MM.1S (cell line): Measurements from ENCODE around the gene MUC3A.

ENCODE experiments used
- CTCF ChIP-seq: fragments of 300-600 bp; sonication (generic); IDR thresholded peaks from 2 replicates; pipeline ENCODE4 v1.5.1; 2016; ENCODE audit warnings: antibody characterized with exemption, low read length, mixed read lengths
- EZH2 ChIP-seq: fragments of 300-600 bp; sonication (generic); optimal IDR thresholded peaks from 2 replicates; pipeline ENCODE3; 2017; ENCODE audit warnings: low read depth, mild to moderate bottlenecking, antibody characterized with exemption, low read length, mixed read lengths
- EZH2phosphoT487 ChIP-seq: fragments of 300-600 bp; sonication (generic); IDR thresholded peaks from 2 replicates; pipeline ENCODE4 v1.6.1; 2018; ENCODE audit warnings: antibody characterized with exemption, low read length

- TF ChIP-seq CTCF (no peak), EZH2 (no peak), EZH2phosphoT487 (no peak)
Observed at GRCh38 chr7:100949227-100949932, at the start of gene MUC3A.
